HFF-Myc (cell line): ENCODE measurements around the gene DBP.

Source experiments
- DNase-seq: peaks from one replicate; pipeline ENCODE4 v3.0.0-alpha.2; 2011; ENCODE audit warnings: low read depth; ENCODE audit errors: extremely low read depth
- H3K4me3 ChIP-seq: replicated peaks from 2 replicates; pipeline ENCODE4 v1.5.1; 2011; ENCODE audit warnings: low read depth, mild to moderate bottlenecking, control low read depth, low read length
- CTCF ChIP-seq: IDR thresholded peaks from 2 replicates; pipeline ENCODE4 v1.5.1; 2012; ENCODE audit warnings: mild to moderate bottlenecking, low read depth, low read length, control low read depth; ENCODE audit errors: missing control alignments

Gene DBP

GRCh38 chr19:48656840-48657474 is 19.8 kb upstream of the DBP start:
- peak; percentile 84 for DNase-seq

GRCh38 chr19:48654299-48655059 is 17.3 kb upstream of the DBP start:
- H3K4me3 ChIP-seq: no peak overlapping the region
- DNase-seq: peak; percentile 80
- TF ChIP-seq CTCF: no peak

More at GRCh38 chr19:48656840-48657474, 19.8 kb upstream of the DBP start:
- no peak overlapping the region for H3K4me3 ChIP-seq
- no peak for TF ChIP-seq CTCF

GRCh38 chr19:48651683-48652048 is 14.5 kb upstream of the DBP start:
- DNase-seq: no peak
- no peak overlapping the region for H3K4me3 ChIP-seq
- TF ChIP-seq CTCF: no peak

- TF ChIP-seq CTCF: no peak
- no peak overlapping the region for H3K4me3 ChIP-seq
- no peak for DNase-seq
These were observed 13.9 kb upstream of the DBP start for GRCh38 chr19:48650974-48651682.

GRCh38 chr19:48648134-48648533 is 11.0 kb upstream of the DBP start:
- no peak for DNase-seq
- H3K4me3 ChIP-seq: no peak overlapping the region
- no peak for TF ChIP-seq CTCF

GRCh38 chr19:48646722-48647216 is 9.6 kb upstream of the DBP start:
- no peak for DNase-seq
- TF ChIP-seq CTCF: no peak
- H3K4me3 ChIP-seq: peak overlapping the region; percentile 58
